ENCODE data around the gene CLMN.

Gene CLMN

DNA sequence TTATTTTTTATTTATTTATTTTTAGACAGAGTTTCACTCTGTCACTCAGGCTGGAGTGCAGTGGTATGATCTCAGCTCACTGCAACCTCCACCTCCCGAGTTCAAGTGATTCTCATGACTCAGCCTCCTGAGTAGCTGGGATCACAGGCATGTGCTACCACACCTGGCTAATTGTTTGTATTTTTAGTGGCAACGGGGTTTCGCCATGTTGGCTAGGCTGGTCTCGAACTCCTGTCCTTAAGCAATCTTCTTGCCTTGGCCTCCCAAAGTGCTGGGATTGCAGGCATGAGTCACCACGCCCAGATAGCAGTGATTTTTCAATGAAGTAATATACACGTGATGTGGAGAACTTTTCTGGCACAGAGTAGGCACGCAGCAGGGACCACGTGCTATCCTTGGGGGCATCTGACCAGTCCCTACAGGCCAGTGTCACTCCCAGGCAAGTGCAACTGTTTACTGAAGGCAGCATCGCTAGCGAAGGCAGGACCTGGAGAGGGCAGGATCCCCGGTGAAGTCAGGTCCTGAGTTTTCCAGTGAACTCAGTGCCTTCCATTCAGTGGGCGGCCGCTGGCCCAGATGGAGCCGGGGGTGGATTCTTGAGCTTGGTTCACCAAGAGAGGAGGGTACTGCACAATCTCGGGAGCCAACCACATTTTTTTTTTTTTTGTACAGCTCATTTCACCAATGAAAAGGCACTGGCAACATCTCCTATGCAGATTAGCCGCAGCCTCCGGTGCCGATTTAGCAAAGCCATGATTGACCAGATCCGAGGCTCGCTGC lies 11.1 kb upstream of the CLMN start:
- TF ChIP-seq, protein P1, sequence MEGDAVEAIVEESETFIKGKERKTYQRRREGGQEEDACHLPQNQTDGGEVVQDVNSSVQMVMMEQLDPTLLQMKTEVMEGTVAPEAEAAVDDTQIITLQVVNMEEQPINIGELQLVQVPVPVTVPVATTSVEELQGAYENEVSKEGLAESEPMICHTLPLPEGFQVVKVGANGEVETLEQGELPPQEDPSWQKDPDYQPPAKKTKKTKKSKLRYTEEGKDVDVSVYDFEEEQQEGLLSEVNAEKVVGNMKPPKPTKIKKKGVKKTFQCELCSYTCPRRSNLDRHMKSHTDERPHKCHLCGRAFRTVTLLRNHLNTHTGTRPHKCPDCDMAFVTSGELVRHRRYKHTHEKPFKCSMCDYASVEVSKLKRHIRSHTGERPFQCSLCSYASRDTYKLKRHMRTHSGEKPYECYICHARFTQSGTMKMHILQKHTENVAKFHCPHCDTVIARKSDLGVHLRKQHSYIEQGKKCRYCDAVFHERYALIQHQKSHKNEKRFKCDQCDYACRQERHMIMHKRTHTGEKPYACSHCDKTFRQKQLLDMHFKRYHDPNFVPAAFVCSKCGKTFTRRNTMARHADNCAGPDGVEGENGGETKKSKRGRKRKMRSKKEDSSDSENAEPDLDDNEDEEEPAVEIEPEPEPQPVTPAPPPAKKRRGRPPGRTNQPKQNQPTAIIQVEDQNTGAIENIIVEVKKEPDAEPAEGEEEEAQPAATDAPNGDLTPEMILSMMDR (IDR thresholded peaks at IDR 0.05; ENCODE audit: borderline replicate concordance, insufficient read depth, low read depth, low read length), result no peak
- H3K4me3 ChIP-seq (ENCODE audit: low read depth, low read length), result no peak overlapping the region

DNA sequence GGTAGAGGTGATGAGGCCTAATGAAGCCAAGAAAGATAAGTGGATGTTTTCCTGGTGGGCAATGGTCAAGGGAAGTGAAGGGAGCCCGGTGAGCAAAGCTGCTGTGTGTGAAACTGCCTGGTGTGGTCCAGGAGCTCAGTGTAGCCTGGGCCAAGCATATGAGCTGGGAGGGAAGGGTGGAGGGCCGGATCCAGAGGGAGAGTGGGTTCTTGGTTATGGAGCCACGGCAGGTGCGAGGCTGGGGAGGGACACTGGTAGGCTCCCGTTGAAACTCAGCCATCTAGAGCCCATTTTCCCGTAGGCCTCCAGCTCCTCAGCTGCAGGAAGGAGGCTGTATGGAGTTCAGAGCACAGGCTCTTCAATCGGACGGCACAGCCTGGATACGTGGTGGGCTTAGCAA lies 10.2 kb upstream of the CLMN start:
- TF ChIP-seq, protein P1 (IDR thresholded peaks at IDR 0.05; ENCODE audit: borderline replicate concordance, insufficient read depth, low read depth, low read length), result no peak
- no peak overlapping the region for H3K4me3 ChIP-seq (ENCODE audit: low read depth, low read length)

DNA sequence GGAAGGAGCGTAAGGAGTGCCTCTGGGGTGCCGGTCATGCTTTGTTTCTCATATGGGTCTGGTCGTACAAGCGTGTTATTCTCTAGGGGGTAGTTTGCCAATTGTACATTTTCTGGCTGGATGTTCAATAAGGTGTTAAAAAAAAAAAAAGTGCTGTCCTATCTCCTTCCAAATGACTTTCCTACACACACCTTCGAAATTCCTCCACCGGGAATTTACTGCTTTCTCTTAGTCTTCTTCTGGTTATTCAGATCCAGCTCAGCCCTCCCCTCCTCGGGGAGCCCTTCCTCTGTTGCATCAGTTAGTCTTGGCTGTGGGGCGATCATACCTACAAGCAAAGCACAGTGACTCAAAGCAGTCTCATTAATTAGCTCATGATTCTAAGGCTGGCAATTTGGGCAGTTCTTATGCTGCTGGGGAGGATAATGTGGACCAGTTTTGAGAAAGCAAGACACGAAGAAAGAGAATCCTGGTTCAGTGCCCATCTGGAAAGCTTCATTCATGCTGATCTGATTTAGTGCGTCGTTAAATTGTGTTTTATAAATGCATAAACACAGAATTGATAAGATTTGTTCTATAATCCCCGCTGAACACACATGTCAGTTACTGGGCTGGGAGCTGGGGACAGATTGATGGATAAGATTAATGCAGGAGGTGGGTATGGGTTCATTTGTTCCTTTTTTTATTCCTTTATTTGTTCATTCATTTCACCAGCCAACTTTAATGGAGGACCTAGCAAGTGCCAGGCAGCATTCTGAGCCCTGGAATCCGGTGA lies 9.2 kb upstream of the CLMN start:
- TF ChIP-seq, protein P1 (IDR thresholded peaks at IDR 0.05; ENCODE audit: borderline replicate concordance, insufficient read depth, low read depth, low read length), result no peak

DNA sequence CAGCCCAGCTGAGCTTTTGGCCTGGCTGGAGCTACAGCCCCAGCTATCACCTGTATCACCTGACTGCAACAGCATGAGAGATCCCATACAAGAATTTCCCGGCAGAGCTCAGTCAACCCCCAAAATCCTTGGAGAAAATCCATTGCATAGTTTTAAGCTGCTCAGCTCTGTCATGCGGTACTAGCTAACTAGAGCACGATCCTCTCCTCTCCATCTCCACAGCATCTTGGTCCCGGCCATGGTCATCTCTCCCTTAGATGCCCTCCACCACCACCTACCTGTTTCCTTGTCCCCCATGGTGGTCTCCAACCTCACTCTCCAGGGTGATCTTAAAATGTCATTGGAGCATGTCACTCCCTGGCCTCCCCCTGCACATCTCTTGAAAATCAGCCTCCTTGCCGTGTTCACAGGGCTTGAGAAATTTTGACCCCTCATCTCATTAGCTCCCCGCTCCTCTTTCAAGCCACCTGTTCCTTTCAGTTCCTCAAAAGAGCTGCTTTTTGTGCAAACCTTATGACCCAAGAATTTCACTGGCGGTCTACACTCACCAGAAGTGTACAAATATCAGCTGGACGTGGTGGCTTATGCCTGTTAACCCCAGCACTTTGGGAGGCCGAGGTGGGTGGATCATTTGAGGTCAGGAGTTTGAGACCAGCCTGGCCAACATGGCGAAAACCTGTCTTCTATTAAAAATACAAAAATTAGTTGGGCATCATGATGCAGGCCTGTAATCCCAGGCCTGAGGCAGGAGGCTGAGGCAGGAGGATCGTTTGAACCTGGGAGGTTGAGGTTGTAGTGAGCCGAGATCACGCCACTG lies 8.1 kb upstream of the CLMN start:
- TF ChIP-seq, protein P1 (IDR thresholded peaks at IDR 0.05; ENCODE audit: borderline replicate concordance, insufficient read depth, low read depth, low read length), result no peak
- H3K4me3 ChIP-seq (ENCODE audit: low read depth, low read length), result peak overlapping the region; percentile 41

More for the DNA sequence above, 9.2 kb upstream of the CLMN start:
- no peak overlapping the region for H3K4me3 ChIP-seq (ENCODE audit: low read depth, low read length)

DNA sequence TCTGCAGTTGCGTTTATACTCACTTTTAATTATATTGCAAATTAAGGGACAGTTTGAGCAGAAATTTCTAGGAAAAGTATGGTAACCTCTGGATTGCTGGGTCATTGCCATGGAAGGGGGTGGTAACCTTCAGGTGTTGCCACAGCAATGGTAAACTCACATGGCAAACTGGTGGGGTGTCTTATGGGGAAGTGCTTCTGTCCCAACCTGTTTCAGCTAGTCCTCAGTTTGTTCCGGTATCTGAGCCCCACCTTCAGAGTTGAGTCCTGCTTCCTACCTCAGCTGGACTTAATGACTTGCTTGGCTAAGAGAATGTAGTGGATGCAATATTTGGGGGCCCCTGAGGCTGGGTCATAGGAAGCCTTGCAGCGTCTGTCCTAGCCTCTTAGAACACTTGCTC lies 7.3 kb upstream of the CLMN start:
- TF ChIP-seq, protein P1 (IDR thresholded peaks at IDR 0.05; ENCODE audit: borderline replicate concordance, insufficient read depth, low read depth, low read length), result no peak

DNA sequence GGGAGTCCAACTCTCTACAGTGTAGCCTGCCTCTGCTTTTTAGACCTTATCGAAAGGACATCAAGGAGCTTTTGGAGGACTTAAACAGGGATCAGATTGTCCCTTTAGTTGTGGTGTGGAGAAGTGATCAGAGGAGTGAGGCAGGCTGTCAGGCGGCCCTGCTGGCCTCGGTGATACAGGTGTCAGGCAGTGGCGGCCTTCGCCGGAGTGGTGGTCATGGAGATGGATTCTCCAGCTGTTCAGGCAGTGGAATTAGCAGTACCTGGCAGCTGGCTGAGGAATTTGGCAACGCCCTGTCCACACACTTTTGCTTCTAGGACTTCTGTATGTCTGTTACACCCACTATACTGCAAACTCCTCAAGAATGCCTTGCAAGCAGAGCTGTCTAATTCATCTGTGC lies 4.2 kb upstream of the CLMN start:
- TF ChIP-seq, protein P1 (IDR thresholded peaks at IDR 0.05; ENCODE audit: borderline replicate concordance, insufficient read depth, low read depth, low read length), result no peak
- no peak overlapping the region for H3K4me3 ChIP-seq (ENCODE audit: low read depth, low read length)

More for the DNA sequence above, 7.3 kb upstream of the CLMN start:
- H3K4me3 ChIP-seq (ENCODE audit: low read depth, low read length), result peak overlapping the region; percentile 41

All from GM12875 (cell line).